ENCODE measurements around the gene GRIPAP1. TPM values are rescaled to one million over a fixed set of nuclear protein-coding genes. Genes with fewer than 3 reads are reported as not detected.

GRIPAP1 gene
- total RNA-seq, 1 experiment from 2014 or later, result 19.4 TPM

DNA sequence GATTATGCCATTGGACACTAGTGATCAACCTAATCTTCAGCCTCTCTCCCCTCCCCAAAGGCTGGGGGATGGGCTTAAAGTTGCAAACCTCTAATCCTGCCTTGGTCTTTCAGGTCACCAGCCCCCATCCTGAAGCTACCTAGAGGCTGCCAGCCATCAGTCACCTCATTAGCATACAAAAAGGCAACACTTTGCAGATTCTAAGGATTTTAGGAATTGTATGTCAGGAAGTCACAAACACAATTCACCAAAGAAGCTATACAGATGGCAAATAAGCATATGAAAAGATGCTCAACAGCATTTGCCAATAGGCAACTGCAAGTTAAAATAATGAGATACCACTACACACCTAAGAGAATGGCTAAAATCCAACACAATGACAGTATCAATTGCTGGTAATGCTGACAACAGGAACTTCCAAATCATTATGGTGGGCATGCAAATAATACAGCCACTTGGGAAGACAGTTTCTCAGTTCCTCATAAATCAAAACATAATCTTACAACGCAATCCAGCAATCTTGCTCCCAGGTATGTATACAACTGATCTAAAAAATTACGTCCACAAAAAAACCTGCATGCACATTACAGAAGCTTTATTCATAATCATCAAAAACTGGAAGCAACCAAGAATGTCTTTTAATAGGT, 74.2 kb downstream of the GRIPAP1 start:
- H3K27ac ChIP-seq, result no peak overlapping the region
- no peaks in the 10 kb centered on the region for H3K9me3 ChIP-seq (replicated peaks)
- H3K27me3 ChIP-seq, result no peaks in the 10 kb centered on the region
- DNase-seq, result no peak
- H3K4me3 ChIP-seq, result no peak overlapping the region
- no peaks in the 10 kb centered on the region for H3K36me3 ChIP-seq
- H3K4me1 ChIP-seq, result no peaks in the 10 kb centered on the region

DNA sequence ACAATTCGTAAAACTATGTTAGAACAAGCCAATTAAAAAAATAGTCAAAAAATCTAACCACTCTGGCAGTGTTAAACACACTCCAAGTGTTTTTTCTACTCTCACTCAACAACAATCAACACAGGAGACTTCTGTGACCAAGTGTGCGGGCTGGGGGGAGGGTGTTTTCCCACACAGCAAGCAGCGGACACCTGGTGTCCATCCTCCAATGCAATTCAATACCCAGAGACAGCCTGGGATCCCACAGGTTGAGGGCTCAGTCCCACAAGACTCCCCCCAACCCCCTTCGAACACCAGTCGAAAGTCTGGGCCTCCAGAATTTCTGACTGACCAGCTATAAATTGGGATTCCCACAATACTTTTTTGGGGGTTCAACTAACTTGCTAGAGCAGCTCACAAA, 74.9 kb downstream of the GRIPAP1 start:
- H3K9me3 ChIP-seq (replicated peaks), result no peaks in the 10 kb centered on the region
- no peak overlapping the region for H3K27ac ChIP-seq
- no peak for DNase-seq

DNA sequence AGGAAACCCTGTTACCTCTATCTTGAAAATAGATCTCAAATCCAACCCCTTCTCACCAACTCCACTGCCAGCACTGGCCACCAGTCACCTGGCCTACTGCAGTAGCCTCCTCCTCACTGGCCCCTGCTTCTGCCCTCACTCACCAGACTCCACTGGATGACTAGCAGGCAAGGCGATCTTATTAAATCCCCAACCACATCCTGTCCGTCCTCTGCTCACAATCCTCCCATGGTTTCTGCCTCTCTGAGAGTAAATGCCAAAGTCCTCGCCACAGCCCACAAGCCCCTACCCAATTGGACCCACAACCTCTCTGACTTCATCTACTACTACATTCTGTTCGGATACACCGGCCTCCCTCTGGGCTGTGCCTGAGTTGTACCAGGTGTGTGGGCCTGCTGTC, 77.8 kb downstream of the GRIPAP1 start:
- H3K9me3 ChIP-seq (replicated peaks), result no peaks in the 10 kb centered on the region
- no peaks in the 10 kb centered on the region for H3K4me1 ChIP-seq
- no peaks in the 10 kb centered on the region for H3K27me3 ChIP-seq
- no peaks in the 10 kb centered on the region for H3K36me3 ChIP-seq
- H3K27ac ChIP-seq, result no peak overlapping the region
- H3K4me3 ChIP-seq, result no peak overlapping the region
- DNase-seq, result no peak

More for the DNA sequence above, 74.9 kb downstream of the GRIPAP1 start:
- Histone ChIP-seq H3K4me3 (no peak overlapping the region), H3K36me3 (no peaks in the 10 kb centered on the region), H3K4me1 (no peaks in the 10 kb centered on the region), H3K27me3 (no peaks in the 10 kb centered on the region)

- H3K4me1 ChIP-seq, result no peaks in the 10 kb centered on the region
- no peak for DNase-seq
- no peak overlapping the region for H3K27ac ChIP-seq
- no peaks in the 10 kb centered on the region for H3K36me3 ChIP-seq
- H3K9me3 ChIP-seq (replicated peaks), result no peaks in the 10 kb centered on the region
- no peaks in the 10 kb centered on the region for H3K27me3 ChIP-seq
- H3K4me3 ChIP-seq, result no peak overlapping the region
These were observed 78.3 kb downstream of the GRIPAP1 start for GRCh38 chrX:48923771-48924170.

Other genes with a start within 250 kb of the GRIPAP1 start
- gene GLOD5, start 240.5 kb downstream of the GRIPAP1 start, total RNA-seq (2014; rRNA removed; shearing (Covaris generic)), result not detected in 2 replicates
- not detected in 2 replicates for gene GATA1, start 215.7 kb downstream of the GRIPAP1 start, total RNA-seq (2014; rRNA removed; shearing (Covaris generic))
- 31.5 and 47.2 TPM in 2 replicates for gene HDAC6, start 200.2 kb downstream of the GRIPAP1 start, total RNA-seq (2014; rRNA removed; shearing (Covaris generic))
- gene ERAS, start 175.8 kb downstream of the GRIPAP1 start, total RNA-seq (2014; rRNA removed; shearing (Covaris generic)), result not detected in 2 replicates
- not detected in 2 replicates for gene PCSK1N, start 166.7 kb downstream of the GRIPAP1 start, total RNA-seq (2014; rRNA removed; shearing (Covaris generic))
- gene TIMM17B, start 104.5 kb downstream of the GRIPAP1 start, total RNA-seq (2014; rRNA removed; shearing (Covaris generic)), result 43.5 and 51.1 TPM in 2 replicates
- gene PQBP1, start 104.3 kb downstream of the GRIPAP1 start, total RNA-seq (2014; rRNA removed; shearing (Covaris generic)), result 52.3 and 52.4 TPM in 2 replicates
- 12.6 and 16.0 TPM in 2 replicates for gene SLC35A2, start 90.6 kb downstream of the GRIPAP1 start, total RNA-seq (2014; rRNA removed; shearing (Covaris generic))
- 6.8 and 8.0 TPM in 2 replicates for gene PIM2, start 83.2 kb downstream of the GRIPAP1 start, total RNA-seq (2014; rRNA removed; shearing (Covaris generic))
- gene OTUD5, start 44.7 kb downstream of the GRIPAP1 start, total RNA-seq (2014; rRNA removed; shearing (Covaris generic)), result 17.0 and 19.2 TPM in 2 replicates
- 0.08 and 0.12 TPM in 2 replicates for gene KCND1, start 30.4 kb downstream of the GRIPAP1 start, total RNA-seq (2014; rRNA removed; shearing (Covaris generic))
- gene TFE3, start 41.1 kb upstream of the GRIPAP1 start, total RNA-seq (2014; rRNA removed; shearing (Covaris generic)), result 9.6 and 10.2 TPM in 2 replicates
- 2.0 and 2.5 TPM in 2 replicates for gene CCDC120, start 56.7 kb upstream of the GRIPAP1 start, total RNA-seq (2014; rRNA removed; shearing (Covaris generic))
- 4.7 and 5.0 TPM in 2 replicates for gene PRAF2, start 71.7 kb upstream of the GRIPAP1 start, total RNA-seq (2014; rRNA removed; shearing (Covaris generic))
- 18.0 and 18.1 TPM in 2 replicates for gene WDR45, start 77.6 kb upstream of the GRIPAP1 start, total RNA-seq (2014; rRNA removed; shearing (Covaris generic))
- gene GPKOW, start 121.5 kb upstream of the GRIPAP1 start, total RNA-seq (2014; rRNA removed; shearing (Covaris generic)), result 13.0 and 14.3 TPM in 2 replicates
- gene MAGIX, start 160.5 kb upstream of the GRIPAP1 start, total RNA-seq (2014; rRNA removed; shearing (Covaris generic)), result 0.53 and 1.2 TPM in 2 replicates
- gene PLP2, start 169.6 kb upstream of the GRIPAP1 start, total RNA-seq (2014; rRNA removed; shearing (Covaris generic)), result 50.3 and 56.6 TPM in 2 replicates
- 3.4 TPM in 2 replicates for gene PRICKLE3, start 184.1 kb upstream of the GRIPAP1 start, total RNA-seq (2014; rRNA removed; shearing (Covaris generic))
- gene SYP, start 197.9 kb upstream of the GRIPAP1 start, total RNA-seq (2014; rRNA removed; shearing (Covaris generic)), result 0.10 and 0.45 TPM in 2 replicates
- gene CACNA1F, start 231.1 kb upstream of the GRIPAP1 start, total RNA-seq (2014; rRNA removed; shearing (Covaris generic)), result not detected in 2 replicates
- gene CCDC22, start 233.2 kb upstream of the GRIPAP1 start, total RNA-seq (2014; rRNA removed; shearing (Covaris generic)), result 6.6 and 6.7 TPM in 2 replicates